Activated CD4-positive, alpha-beta T cell treated with anti-CD3 and anti-CD28 coated beads, Interleukin-2, Interleukin-4, amounts not matched to agents 100 ng/mL and 50 ng/mL, durations not matched to agents 16 hours and 8 hours (primary cell): ENCODE results near the gene DYNLT4.

Experiments
- DNase-seq: peaks from one replicate; pipeline ENCODE4 v3.0.0-alpha.2; 2020; ENCODE audit warnings: low spot score

DYNLT4 gene

GRCh38 chr1:44757420-44757819 lies 49.7 kb downstream of the DYNLT4 start:
- DNase-seq, result no peak
